K562 (cell line): ENCODE data around the gene DESI1. TPM values are rescaled to one million over a fixed set of nuclear protein-coding genes. Genes with fewer than 3 reads are reported as not detected.
A peak's percentile ranks its signal among the peaks of the same experiment; 100 is the strongest.

Experiments
- ATAC-seq: fragments of 200-7000 bp; cut with Tn5 transposase; 3 replicates; pipeline ENCODE4 v1.9.1; 2020; ENCODE audit warnings: moderate library complexity
- BruUV-seq: library from RNA; stranded (reverse); fragments of 400-500 nt; replicated peaks from 2 replicates; lab custom pipeline; 2021; lab: Mats Ljungman, UMichigan
- CTCF ChIA-PET: fragments of 300-600 bp; formaldehyde crosslinking; extraction: SDS; loops from one replicate; lab custom pipeline; 2021; ENCODE audit warnings: low intra/inter-chr PET ratio; lab: Yijun Ruan, JAX
- POLR2A ChIA-PET: fragments of 300-600, 350-650 bp; sonication (Branson Sonifier 250); formaldehyde crosslinking; extraction: SDS; loops from one replicate; lab custom pipeline; 2021; ENCODE audit warnings: antibody characterized with exemption, inconsistent platforms; lab: Yijun Ruan, JAX
- DNase-seq, 4 experiments: peaks; one replicate each; pipeline versions ENCODE4 v3.0.0 to v3.0.0-alpha.2; 2011 to 2018; ENCODE audit warnings: low spot score in 3 of 4, mixed read lengths in 3 of 4; ENCODE audit errors: extremely low read depth in 1 of 4
- FAIRE-seq: peaks from 2 replicates; lab custom pipeline; 2011; peaks lifted over from hg19 to GRCh38; lab: Jason Lieb, UNC
- H2AFZ ChIP-seq: 2 replicates; pipeline ENCODE4 v1.6.0; 2011; ENCODE audit warnings: low read depth, low read length, control low read depth, inconsistent platforms
- H3K27ac ChIP-seq: fragments of 200-600 bp; 3 replicates; pipeline ENCODE4 v1.8.0; 2011; ENCODE audit warnings: low read depth, mild to moderate bottlenecking, control low read depth, inconsistent platforms, low read length, moderate library complexity, mixed read lengths; ENCODE audit errors: extremely low read depth
- H3K27me3 ChIP-seq, 2 experiments: fragments of 300-600 bp in 1 of 2; 2 replicates in 1 of 2; 3 replicates in 1 of 2; pipeline versions ENCODE4 v1.6.0 to v1.8.0; 2011; ENCODE audit warnings: inconsistent platforms in 2 of 2, low read length in 2 of 2, mild to moderate bottlenecking in 1 of 2, mixed read lengths in 1 of 2, moderate library complexity in 1 of 2; ENCODE audit not compliant: control insufficient read depth in 2 of 2, insufficient read depth in 2 of 2
- H3K36me3 ChIP-seq: fragments of 300-600 bp; 3 replicates; pipeline ENCODE4 v1.8.0; 2011; ENCODE audit warnings: mild to moderate bottlenecking, low read length, inconsistent platforms; ENCODE audit not compliant: control insufficient read depth, insufficient read depth
- H3K4me1 ChIP-seq, 2 experiments: fragments of 200-600 bp in 1 of 2; replicated peaks in 1 of 2; 2 replicates in 1 of 2; 3 replicates in 1 of 2; pipeline versions ENCODE4 v1.5.1 to v1.8.0; 2011; ENCODE audit warnings: inconsistent platforms in 2 of 2, low read length in 2 of 2, mild to moderate bottlenecking in 1 of 2, mixed read lengths in 1 of 2, moderate library complexity in 1 of 2; ENCODE audit not compliant: control insufficient read depth in 2 of 2, insufficient read depth in 2 of 2
- H3K4me2 ChIP-seq: 2 replicates; pipeline ENCODE4 v1.6.1; 2011; ENCODE audit warnings: low read length, control low read depth, inconsistent platforms, mixed read lengths; ENCODE audit not compliant: insufficient read depth
- H3K4me3 ChIP-seq: fragments of 200-600 bp; sonication (generic), shearing (Covaris generic); 2 replicates; pipeline ENCODE4 v1.5.1; 2016; ENCODE audit warnings: control low read depth, inconsistent platforms
- H3K79me2 ChIP-seq: fragments of 200-600 bp; 3 replicates; pipeline ENCODE4 v1.8.0; 2011; ENCODE audit warnings: low read length, inconsistent platforms; ENCODE audit not compliant: control insufficient read depth, insufficient read depth
- H3K9ac ChIP-seq, 2 experiments: 2 replicates each; pipeline versions ENCODE4 v1.6.0 to v1.6.1; 2011; ENCODE audit warnings: low read depth in 2 of 2, low read length in 2 of 2, control low read depth in 1 of 2, inconsistent platforms in 1 of 2, mild to moderate bottlenecking in 1 of 2, mixed read lengths in 1 of 2; ENCODE audit not compliant: insufficient read depth in 1 of 2
- H3K9me1 ChIP-seq: one replicate; pipeline ENCODE4 v1.6.0; 2011; ENCODE audit warnings: inconsistent platforms, mild to moderate bottlenecking, low read length, moderate library complexity; ENCODE audit not compliant: control insufficient read depth, insufficient read depth
- H3K9me3 ChIP-seq: replicated peaks from 2 replicates; pipeline ENCODE4 v1.5.1; 2011; ENCODE audit warnings: low read depth, low read length, inconsistent platforms; ENCODE audit not compliant: control insufficient read depth, insufficient read depth
- H4K20me1 ChIP-seq: replicated peaks from 2 replicates; pipeline ENCODE4 v1.6.1; 2011; ENCODE audit warnings: low read length, inconsistent platforms, mixed read lengths; ENCODE audit not compliant: control insufficient read depth, insufficient read depth
- ATF3 ChIP-seq, 2 experiments: fragments of 450-650 bp in 1 of 2; sonication (generic) in 1 of 2; formaldehyde crosslinking in 1 of 2; IDR thresholded peaks in 1 of 2; conservative IDR thresholded peaks in 1 of 2; 2 replicates each; pipeline versions ENCODE4 v1.6.1 to v1.8.1; 2016 to 2023; ENCODE audit warnings: mild to moderate bottlenecking in 2 of 2, moderate library complexity in 2 of 2, inconsistent platforms in 1 of 2, missing genetic modification reagents in 1 of 2
- CBFA2T3 ChIP-seq: fragments of 450-650 bp; IDR thresholded peaks from 2 replicates; pipeline ENCODE4 v1.6.1; 2017
- CHCHD3 ChIP-seq: fragments of 250-450 bp; sonication (Bioruptor Pico); IDR thresholded peaks from 2 replicates; pipeline ENCODE4 v2.1.2; 2022; ENCODE audit warnings: mild to moderate bottlenecking
- CREM ChIP-seq: IDR thresholded peaks from 2 replicates; pipeline ENCODE4 v1.6.1; 2014; ENCODE audit warnings: antibody characterized with exemption, low read depth
- NFIC ChIP-seq: fragments of 450-650 bp; IDR thresholded peaks from 2 replicates; pipeline ENCODE4 v1.6.1; 2017; ENCODE audit warnings: mild to moderate bottlenecking, inconsistent platforms
- RBM14 ChIP-seq: fragments of 200-400 bp; formaldehyde crosslinking; IDR thresholded peaks from 2 replicates; pipeline ENCODE4 v1.6.1; 2018; ENCODE audit warnings: low read depth, mild to moderate bottlenecking, low read length, moderate library complexity, borderline replicate concordance; ENCODE audit not compliant: insufficient read depth
- ZNF212 ChIP-seq: fragments of 450-650 bp; formaldehyde crosslinking; IDR thresholded peaks from 2 replicates; pipeline ENCODE4 v1.4.0; 2020; ENCODE audit warnings: mild to moderate bottlenecking
- WGBS: fragments of 100-300 bp; shearing (Covaris generic); methylation state at CpG from one replicate; pipeline ENCODE4 v1.1.6; 2016; ENCODE audit warnings: low coverage, mixed read lengths; ENCODE audit not compliant: insufficient coverage; ENCODE audit errors: missing lambda C conversion rate; 5-methylcytosine and 5-hydroxymethylcytosine counted together
- in situ Hi-C: fragments of 300-500 bp; cut with MboI; formaldehyde crosslinking; loops from 4 replicates; pipeline ENCODE4 v1.15.0; 2018; ENCODE audit warnings: inconsistent platforms, mixed read lengths
- intact Hi-C: fragments of 100-400 bp; cut with micrococcal nuclease; formaldehyde crosslinking; loops from 2 replicates; pipeline ENCODE4 v1.14.2; 2022
- polyA plus RNA-seq, 8 experiments: library from polyadenylated mRNA; depleted of rRNA in 4 of 8; stranded (reverse) in 5 of 8; unstranded in 3 of 8; fragments of >200 nt; fragmentation: Nextera tagmentation in 2 of 8; fragmentation: Illumina TruSeq in 1 of 8; extraction: Ambion mirVana in 2 of 8; extraction: Trizol in 1 of 8; gene quantifications; 2 replicates each; pipeline versions ENCODE4 v1.2.1 to v1.2.3, GENCODE V29; 2011 to 2014; ENCODE audit warnings: inconsistent platforms in 1 of 8, missing spikeins in 1 of 8
- total RNA-seq, 7 experiments: library from RNA; depleted of rRNA in 6 of 7; stranded (reverse); fragments of >200 nt in 6 of 7; fragmentation: Illumina TruSeq in 2 of 7; extraction: Trizol in 2 of 7; gene quantifications; 2 replicates each; pipeline versions ENCODE4 v1.2.1 to v1.2.3, GENCODE V29; 2011 to 2021; ENCODE audit warnings: low replicate concordance in 1 of 7

Gene DESI1
- total and polyA plus RNA-seq, 9 of the 15 experiments (the other 6 are each of a cell fraction or from before 2014, with no cell fraction given): 7.2 to 45.9 (median 29.8) TPM

- TF ChIP-seq ATF3 (IDR thresholded peaks at IDR 0.05) (no peak), ATF3 (CRISPR knock-in tag; conservative IDR thresholded peaks at IDR 0.05) (no peak), CHCHD3 (CRISPR knock-in tag) (no peak), CREM (no peak)
These were observed 40.2 kb upstream of the DESI1 start (continued) for GRCh38 chr22:41661088-41661487.

- Histone ChIP-seq H3K4me3 (no peak overlapping the region), H3K27me3 (no peaks in the 10 kb centered on the region), H3K79me2 (no peaks in the 10 kb centered on the region), H4K20me1 (no peaks in the 10 kb centered on the region), H3K4me2 (no peak overlapping the region), H3K9me1 (no peaks in the 10 kb centered on the region), H3K36me3 (peaks cover 90% of the 10 kb centered on the region), H3K4me1 (no peaks in the 10 kb centered on the region), H3K27ac (no peak overlapping the region), H3K9ac (no peak overlapping the region), H2AFZ (no peak overlapping the region), H3K9me3 (no peaks in the 10 kb centered on the region)
- intact Hi-C loops: no loop called here
- ATAC-seq: no peak
- TF ChIP-seq RBM14 (no peak), ZNF212 (CRISPR knock-in tag) (no peak), CBFA2T3 (peak; percentile 11; the same call in 1 of the 2 replicates), NFIC (0 out of 2 replicates have a peak, but pooled peaks have one; percentile 21)
- ChIA-PET CTCF (no interaction called here), POLR2A (interaction anchor here (1.1 to 1.5 kb wide), 2 partner anchors 9 to 17 kb away, joined by 3 to 6 read pairs; no protein-coding TSS in a partner anchor)
- no peak for FAIRE-seq
- BruUV-seq: no TSS peak
- WGBS: 92% methylated on average over 2 of the region's 3 CpGs
- in situ Hi-C loops: no loop called here
- DNase-seq: peak in 1 of 4 experiments; percentile 14
These were observed 39.6 kb upstream of the DESI1 start for GRCh38 chr22:41660416-41660815.
